ENCODE data around the gene ATP9A. TPM values are rescaled to one million over a fixed set of nuclear protein-coding genes. Genes with fewer than 3 reads are reported as not detected.
A peak's percentile ranks its signal among the peaks of the same experiment; 100 is the strongest.
"Not testable (repeated sequence)": the region's sequence is repeated elsewhere in the genome, so short reads cannot be mapped to it uniquely, and the experiment has no call there.

The ATP9A gene
- total RNA-seq, 1 donor from 2014 or later: 48.8 TPM

GRCh38 chr20:51661609-51662178 lies 106.5 kb downstream of the ATP9A start:
- no peak for DNase-seq (ENCODE audit: extremely low read depth, low read depth, low spot score)

GRCh38 chr20:51660672-51661608 lies 107.2 kb downstream of the ATP9A start:
- peak; percentile 84 for DNase-seq (ENCODE audit: extremely low read depth, low read depth, low spot score)

- no peak for DNase-seq (ENCODE audit: extremely low read depth, low read depth, low spot score)
Measured at GRCh38 chr20:51659491-51660050, 108.6 kb downstream of the ATP9A start.

- no peak for DNase-seq (ENCODE audit: extremely low read depth, low read depth, low spot score)
Measured at GRCh38 chr20:51656726-51657260, 111.4 kb downstream of the ATP9A start.

- not testable (repeated sequence) for DNase-seq (ENCODE audit: extremely low read depth, low read depth, low spot score)
Measured at GRCh38 chr20:51656089-51656488, 112.1 kb downstream of the ATP9A start.

GRCh38 chr20:51654495-51654894 lies 113.7 kb downstream of the ATP9A start:
- no peak for DNase-seq (ENCODE audit: extremely low read depth, low read depth, low spot score)

- DNase-seq (ENCODE audit: extremely low read depth, low read depth, low spot score): no peak
Measured at GRCh38 chr20:51654060-51654459, 114.1 kb downstream of the ATP9A start.

- no peak for DNase-seq (ENCODE audit: extremely low read depth, low read depth, low spot score)
Measured at GRCh38 chr20:51653226-51653625, 115.0 kb downstream of the ATP9A start.

GRCh38 chr20:51651921-51652549 lies 116.2 kb downstream of the ATP9A start:
- no peak for DNase-seq (ENCODE audit: extremely low read depth, low read depth, low spot score)

GRCh38 chr20:51650685-51651134 lies 117.5 kb downstream of the ATP9A start:
- DNase-seq (ENCODE audit: extremely low read depth, low read depth, low spot score): no peak

- no peak for DNase-seq (ENCODE audit: extremely low read depth, low read depth, low spot score)
Measured at GRCh38 chr20:51648571-51648947, 119.6 kb downstream of the ATP9A start.

GRCh38 chr20:51647674-51648570 lies 120.3 kb downstream of the ATP9A start:
- no peak for DNase-seq (ENCODE audit: extremely low read depth, low read depth, low spot score)

GRCh38 chr20:51643810-51644209 lies 124.4 kb downstream of the ATP9A start:
- DNase-seq (ENCODE audit: extremely low read depth, low read depth, low spot score): not testable (repeated sequence)

- DNase-seq (ENCODE audit: extremely low read depth, low read depth, low spot score): no peak
Measured at GRCh38 chr20:51643390-51643789, 124.8 kb downstream of the ATP9A start.

- DNase-seq (ENCODE audit: extremely low read depth, low read depth, low spot score): no peak
Measured at GRCh38 chr20:51641866-51642265, 126.3 kb downstream of the ATP9A start.

- no peak for DNase-seq (ENCODE audit: extremely low read depth, low read depth, low spot score)
Measured at GRCh38 chr20:51640743-51641142, 127.4 kb downstream of the ATP9A start.

- no peak for DNase-seq (ENCODE audit: extremely low read depth, low read depth, low spot score)
Measured at GRCh38 chr20:51639206-51639832, 128.9 kb downstream of the ATP9A start.

GRCh38 chr20:51637241-51637640 lies 130.9 kb downstream of the ATP9A start:
- DNase-seq (ENCODE audit: extremely low read depth, low read depth, low spot score): no peak

- DNase-seq (ENCODE audit: extremely low read depth, low read depth, low spot score): no peak
Measured at GRCh38 chr20:51636123-51636522, 132.1 kb downstream of the ATP9A start.

GRCh38 chr20:51635680-51636079 lies 132.5 kb downstream of the ATP9A start:
- DNase-seq (ENCODE audit: extremely low read depth, low read depth, low spot score): no peak
